Stimulated activated CD4-positive, alpha-beta T cell treated with anti-CD3 and anti-CD28 coated beads, Interleukin-1b, Interleukin-23, amount 100 ng/mL, for 1 hour (primary cell): Measurements from ENCODE around the gene UST.
"Not testable (repeated sequence)": the region's sequence is repeated elsewhere in the genome, so short reads cannot be mapped to it uniquely, and the experiment has no call there.

Source experiments
- DNase-seq, 2 donors: peaks; one replicate each; pipeline ENCODE4 v3.0.0-alpha.2; 2020; ENCODE audit warnings: low read depth in 2 of 2

Gene UST

GRCh38 chr6:149084808-149085556 lies 338.2 kb downstream of the UST start:
- no peak for DNase-seq

DNA sequence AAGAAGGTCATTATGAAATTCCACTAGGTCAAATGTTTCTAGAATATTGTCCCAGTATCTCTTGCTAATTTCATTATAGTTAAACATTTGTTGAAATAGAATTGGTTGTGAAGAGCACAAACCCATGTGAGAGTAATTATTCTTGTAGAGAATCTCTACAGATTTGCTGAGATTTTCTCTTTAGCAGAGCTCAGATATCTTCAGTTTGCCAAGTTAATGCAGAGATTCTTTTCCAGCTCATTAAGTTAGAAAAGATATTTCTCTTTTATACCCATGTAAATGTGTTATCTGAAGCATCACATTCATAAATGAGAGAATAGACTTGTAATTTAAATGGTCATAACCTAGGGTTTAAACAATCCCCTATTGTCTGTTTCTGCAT lies 338.7 kb downstream of the UST start:
- DNase-seq = no peak

- DNase-seq = no peak
Measured at GRCh38 chr6:149086363-149086762, 339.5 kb downstream of the UST start.

GRCh38 chr6:149087898-149088297 lies 341.1 kb downstream of the UST start:
- DNase-seq = no peak

DNA sequence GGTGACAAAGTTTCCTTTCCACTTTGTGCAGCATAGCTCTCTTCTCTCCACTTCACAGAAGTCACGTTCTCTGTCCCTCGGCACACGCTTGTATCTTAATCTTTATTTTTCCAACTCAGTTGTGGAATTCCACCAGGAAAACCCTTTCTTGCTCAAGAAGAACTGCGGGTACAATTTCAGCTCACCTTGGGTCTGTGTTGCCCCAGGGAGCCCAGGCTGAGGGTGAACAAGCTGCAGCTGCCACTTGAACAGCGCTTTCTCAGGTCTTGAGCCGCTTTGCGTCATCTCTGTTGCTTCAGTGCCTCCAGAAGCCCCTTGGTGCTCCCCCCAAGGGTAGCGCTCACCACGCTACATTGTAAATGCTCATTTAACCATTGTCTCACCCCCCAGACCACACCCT lies 341.5 kb downstream of the UST start:
- no peak for DNase-seq

DNA sequence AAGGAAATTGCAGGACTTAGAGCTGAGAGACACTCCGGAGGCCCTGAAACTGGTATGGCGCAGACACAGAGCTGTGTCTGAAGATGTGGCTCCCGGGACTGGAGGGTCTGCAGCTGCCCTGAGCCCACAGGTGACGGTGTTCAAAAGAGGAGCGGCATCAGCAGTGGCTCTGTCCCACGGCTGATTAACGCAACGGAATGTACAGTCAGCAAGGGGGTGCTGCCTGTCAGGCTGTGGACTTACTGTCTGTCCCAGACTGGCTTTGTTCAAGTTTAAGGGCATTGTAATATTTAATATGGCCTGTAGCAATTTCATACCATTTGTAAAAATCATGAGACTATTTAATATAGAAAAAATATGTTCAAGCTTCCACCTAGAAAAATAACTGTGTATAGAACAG lies 342.7 kb downstream of the UST start:
- DNase-seq = no peak

DNA sequence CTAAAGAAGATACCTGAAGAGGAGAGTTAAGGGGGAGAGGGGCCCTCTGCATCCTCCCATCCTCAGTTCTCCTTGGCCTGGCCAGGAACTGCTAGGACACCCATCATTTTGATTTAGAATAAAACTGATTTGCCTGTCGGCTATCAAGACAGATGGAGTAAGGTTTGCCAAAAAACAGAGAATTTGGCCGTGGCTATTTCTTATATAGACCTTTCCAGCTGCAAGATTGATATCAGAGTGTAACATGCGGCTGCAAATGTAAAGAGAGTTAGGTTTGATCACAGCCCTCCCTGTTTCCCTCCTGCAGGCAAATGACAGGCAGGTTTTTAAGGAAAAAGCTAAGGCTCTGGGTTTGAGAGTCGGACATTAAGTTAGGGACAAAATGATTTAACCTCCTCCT lies 344.1 kb downstream of the UST start:
- DNase-seq = no peak

- DNase-seq = no peak
Measured at GRCh38 chr6:149093643-149094042, 346.8 kb downstream of the UST start.

DNA sequence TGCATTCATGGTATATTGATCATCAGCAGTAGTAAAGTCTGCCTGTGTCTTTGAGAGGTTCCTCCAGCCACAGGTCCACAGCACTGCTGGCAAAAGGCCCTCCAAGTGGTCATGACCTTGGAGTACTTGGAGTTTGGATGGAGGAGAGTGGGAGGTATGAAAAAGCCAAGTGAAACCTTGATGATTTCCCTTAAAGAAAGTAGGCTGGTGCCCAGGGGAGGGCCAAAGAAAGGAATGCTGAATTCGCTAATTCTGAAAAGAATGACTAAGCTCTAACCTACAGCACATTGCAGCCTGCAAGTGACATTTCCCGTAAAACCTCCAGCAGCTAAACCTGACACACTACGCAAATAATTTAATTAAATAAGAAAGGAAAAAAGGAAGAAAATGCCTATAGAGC lies 347.3 kb downstream of the UST start:
- no peak for DNase-seq

GRCh38 chr6:149094934-149095351 lies 348.1 kb downstream of the UST start:
- DNase-seq = no peak

GRCh38 chr6:149095842-149096241 lies 349.0 kb downstream of the UST start:
- no peak for DNase-seq

DNA sequence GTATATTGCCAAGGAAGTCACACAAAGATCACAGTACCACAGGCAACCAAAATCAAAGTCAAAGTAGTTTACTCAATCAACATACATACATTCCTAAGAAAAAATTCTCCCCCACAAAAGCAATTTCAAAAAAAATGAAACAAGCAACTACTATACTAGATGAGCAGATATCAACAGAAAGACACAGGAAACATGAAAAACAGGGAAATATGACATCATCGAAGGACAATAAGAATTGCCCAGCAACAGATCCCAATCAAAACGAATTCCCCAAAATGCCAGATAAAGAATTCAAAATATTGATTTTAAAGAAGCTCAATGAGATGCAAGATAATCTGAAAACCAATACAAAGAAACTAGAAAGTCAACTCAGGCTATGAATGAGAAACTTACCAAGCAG lies 351.0 kb downstream of the UST start:
- DNase-seq = no peak

GRCh38 chr6:149098700-149099276 lies 352.0 kb downstream of the UST start:
- no peak for DNase-seq

- DNase-seq = no peak
Measured at GRCh38 chr6:149102324-149102723, 355.5 kb downstream of the UST start.

DNA sequence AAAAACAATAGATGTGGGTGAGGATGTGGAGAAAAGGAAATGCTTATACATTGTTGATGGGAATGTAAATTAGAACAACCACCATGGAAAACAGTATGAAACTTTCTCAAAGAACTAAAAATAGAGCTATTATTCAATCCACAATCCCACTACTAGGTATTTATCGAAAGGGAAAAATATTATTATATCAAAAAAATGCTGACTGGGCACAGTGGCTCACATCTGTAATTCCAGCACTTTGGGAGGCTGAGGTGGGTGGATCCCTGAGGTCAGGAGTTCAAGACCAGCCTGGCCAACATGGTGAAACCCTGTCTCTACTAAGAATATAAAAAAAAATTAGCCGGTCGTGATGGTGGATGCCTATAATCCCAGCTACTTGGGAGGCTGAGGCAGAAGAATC lies 357.1 kb downstream of the UST start:
- not testable (repeated sequence) for DNase-seq

DNA sequence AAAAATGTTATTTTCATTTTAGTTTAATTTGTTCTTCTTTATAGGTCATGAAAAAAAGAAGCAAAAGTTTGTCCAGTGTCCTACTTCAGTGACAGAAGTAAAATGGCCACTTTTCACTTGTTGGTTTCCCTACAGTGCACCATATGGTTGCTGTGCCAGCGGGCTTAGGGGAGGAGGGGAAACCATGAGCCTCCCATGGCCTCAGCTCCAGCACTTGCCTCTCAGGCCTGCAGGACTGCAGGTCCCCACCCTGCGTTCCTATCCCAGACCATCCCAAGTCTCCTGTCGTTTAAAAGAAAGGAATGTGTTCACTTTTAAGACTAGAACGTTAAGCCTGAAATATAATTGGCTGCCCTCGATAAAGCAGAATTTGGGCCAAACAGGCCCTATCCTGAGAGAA lies 360.7 kb downstream of the UST start:
- no peak for DNase-seq

DNA sequence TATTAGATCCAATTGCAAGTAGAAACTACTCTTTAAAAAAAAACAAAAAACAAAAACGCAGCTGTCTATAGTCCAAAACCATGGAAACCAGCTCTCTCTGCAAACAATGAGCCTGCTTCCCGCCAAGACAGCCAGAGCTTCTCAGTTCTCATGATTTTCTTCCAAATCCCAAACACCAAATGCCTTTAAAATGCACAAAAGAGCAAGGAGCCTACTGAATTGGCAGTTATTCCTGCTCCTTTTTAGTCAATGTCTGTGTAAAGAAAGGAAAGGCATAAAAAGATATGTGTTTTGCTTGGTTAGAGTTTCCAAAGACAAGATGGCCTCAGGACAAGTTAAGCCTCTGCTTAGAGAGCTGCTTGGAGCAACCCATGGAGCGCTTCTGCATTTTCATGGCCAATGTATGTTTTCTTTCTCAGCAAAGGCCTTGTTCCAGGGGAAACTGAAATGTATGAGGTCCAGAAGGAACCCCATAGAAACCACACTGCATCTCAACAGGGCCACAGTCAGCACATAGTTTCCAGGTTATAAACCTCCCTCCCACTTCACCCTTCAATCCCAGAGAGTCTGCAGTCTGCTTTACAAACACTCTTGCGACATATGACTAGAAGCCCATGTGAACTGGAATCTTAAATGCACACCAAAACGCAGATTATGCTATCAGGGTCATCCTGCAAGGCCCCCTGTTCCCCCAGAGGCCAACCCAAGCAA lies 361.4 kb downstream of the UST start:
- DNase-seq = no peak

- no peak for DNase-seq
Measured at GRCh38 chr6:149108749-149109100, 361.9 kb downstream of the UST start.

DNA sequence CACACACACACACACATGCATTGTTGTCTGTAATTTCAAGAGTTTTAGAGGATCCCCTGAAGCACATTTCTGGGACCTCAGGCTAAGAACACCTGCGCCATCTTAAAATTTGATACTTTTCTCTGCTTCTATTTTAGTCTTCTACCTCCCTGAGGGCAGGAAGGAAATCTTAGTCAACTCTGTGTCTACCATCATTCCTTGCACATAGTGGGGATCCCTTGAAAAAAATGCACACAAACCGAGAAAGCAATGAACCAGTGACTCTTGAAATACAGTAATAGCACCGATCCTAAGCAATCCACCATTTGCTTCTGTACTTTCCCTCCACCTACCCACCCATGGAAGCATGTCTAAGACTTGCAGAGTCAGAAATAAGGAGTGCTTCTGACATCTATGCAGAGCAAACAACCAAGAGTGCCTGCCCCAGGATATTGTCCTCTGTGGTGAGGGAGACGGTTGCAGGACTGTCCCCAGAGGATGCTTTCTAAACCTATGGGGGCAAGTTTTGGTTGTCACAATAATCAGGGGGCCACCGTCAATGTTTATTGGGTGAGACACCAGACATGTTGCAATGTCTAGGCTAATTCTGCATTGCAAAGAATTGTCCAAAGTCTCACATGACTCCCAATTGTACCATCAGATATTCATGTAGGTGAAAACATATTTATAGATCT lies 362.7 kb downstream of the UST start:
- no peak for DNase-seq

DNA sequence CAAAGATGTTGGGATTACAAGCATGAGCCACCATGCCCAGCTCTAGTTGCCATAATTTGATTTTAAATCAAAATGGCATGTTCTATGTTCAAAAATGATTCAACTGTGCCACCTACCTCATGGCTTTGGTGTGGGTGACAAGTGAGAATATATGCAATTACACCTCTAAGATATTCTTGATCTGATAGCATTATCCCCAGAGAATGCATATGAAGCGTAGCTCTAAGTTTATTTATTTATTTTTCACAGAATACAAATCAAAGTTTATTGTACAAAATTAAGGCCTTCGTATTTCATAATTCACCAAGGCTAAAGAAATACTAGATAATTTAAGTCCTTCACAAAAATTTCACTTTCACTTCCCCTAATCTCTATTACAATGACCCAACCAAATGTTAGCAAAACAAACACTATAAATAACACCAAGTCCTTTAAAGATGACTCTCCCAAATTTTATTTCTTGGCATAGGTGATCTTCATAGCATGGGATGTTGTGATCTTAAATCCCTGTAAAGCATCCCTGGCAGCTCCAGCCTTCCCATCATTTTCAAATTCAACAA lies 364.8 kb downstream of the UST start:
- no peak for DNase-seq

DNA sequence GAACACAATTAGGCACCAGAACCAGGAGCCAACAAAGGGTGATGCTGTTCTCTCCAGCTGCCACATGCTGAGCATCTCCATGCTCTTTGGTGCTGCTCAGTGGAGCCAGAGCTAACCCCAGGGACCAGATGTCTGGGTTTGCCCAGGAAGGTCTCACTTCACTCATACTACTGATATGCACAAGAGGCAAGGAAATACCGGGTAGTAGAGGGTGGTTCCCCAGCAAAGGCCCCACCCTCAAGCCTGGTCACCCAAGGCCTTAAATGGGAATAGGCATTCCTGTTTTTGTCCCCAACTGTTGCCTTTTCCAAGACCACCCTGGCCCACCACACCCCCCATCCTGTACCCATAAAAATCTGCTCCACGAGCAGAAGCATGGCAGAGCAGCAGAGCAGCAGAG lies 366.1 kb downstream of the UST start:
- no peak for DNase-seq

- no peak for DNase-seq
Measured at GRCh38 chr6:149114167-149114566, 367.3 kb downstream of the UST start.
